A549 (cell line): ENCODE results near the gene TNC. TPM values are rescaled to one million over a fixed set of nuclear protein-coding genes. Genes with fewer than 3 reads are reported as not detected.

ENCODE experiments used
- ATAC-seq, 2 experiments: fragments of 200-7000 bp in 1 of 2; fragments of >200 bp in 1 of 2; cut with Nextera tagmentation in 1 of 2; cut with Tn5 transposase in 1 of 2; 3 replicates each; pipeline versions ENCODE4 v1.8.0 to v1.9.1; 2018 to 2020; ENCODE audit warnings: mild to moderate bottlenecking in 1 of 2, moderate library complexity in 1 of 2
- CTCF ChIA-PET: fragments of 300-600 bp; sonication (Branson Sonifier 250); formaldehyde crosslinking; extraction: SDS; loops from one replicate; lab custom pipeline; 2021; ENCODE audit warnings: antibody characterized with exemption, inconsistent platforms; lab: Yijun Ruan, JAX
- POLR2A ChIA-PET: fragments of 350-600 bp; formaldehyde crosslinking; extraction: SDS; loops from one replicate; lab custom pipeline; 2021; ENCODE audit warnings: antibody characterized with exemption, inconsistent platforms; lab: Yijun Ruan, JAX
- DNase-seq, 2 experiments: peaks; one replicate each; pipeline versions ENCODE4 v3.0.0 to v3.0.0-alpha.2; 2011 to 2016; ENCODE audit warnings: low read depth in 1 of 2, low spot score in 1 of 2
- FAIRE-seq: peaks from 2 replicates; lab custom pipeline; 2011; peaks lifted over from hg19 to GRCh38; lab: Jason Lieb, UNC
- H3K27ac ChIP-seq, 2 experiments: fragments of >200 bp; sonication (Bioruptor Twin); formaldehyde crosslinking; 3 replicates each; pipeline ENCODE4 v1.5.1; 2016 to 2017
- H3K4me1 ChIP-seq: fragments of >200 bp; sonication (Bioruptor Twin); formaldehyde crosslinking; 3 replicates; pipeline ENCODE4 v1.6.1; 2016
- H3K4me2 ChIP-seq: fragments of >200 bp; sonication (Bioruptor Twin); formaldehyde crosslinking; 3 replicates; pipeline ENCODE4 v1.6.1; 2016
- H3K4me3 ChIP-seq: fragments of >200 bp; sonication (Bioruptor Twin); formaldehyde crosslinking; 3 replicates; pipeline ENCODE4 v1.5.1; 2016
- H3K9me3 ChIP-seq: fragments of >200 bp; sonication (Bioruptor Twin); formaldehyde crosslinking; 3 replicates; pipeline ENCODE4 v1.6.1; 2016
- CBX2 ChIP-seq: fragments of 200-600 bp; sonication (generic); IDR thresholded peaks from 2 replicates; pipeline ENCODE4 v1.6.1; 2016; ENCODE audit warnings: low read depth, mild to moderate bottlenecking, borderline replicate concordance
- CEBPB ChIP-seq, 2 experiments: fragments of >200 bp in 1 of 2; sonication (Bioruptor Twin) in 1 of 2; formaldehyde crosslinking in 1 of 2; IDR thresholded peaks; 2 replicates each; pipeline ENCODE4 v1.6.1; 2012 to 2016
- CHD2 ChIP-seq: fragments of 150-350 bp; IDR thresholded peaks from 2 replicates; pipeline ENCODE4 v1.6.1; 2014; ENCODE audit warnings: low read length; ENCODE audit not compliant: partially characterized antibody
- CHD4 ChIP-seq: fragments of 200-600 bp; sonication (generic); IDR thresholded peaks from 2 replicates; pipeline ENCODE4 v1.6.1; 2016; ENCODE audit warnings: antibody characterized with exemption, mild to moderate bottlenecking, borderline replicate concordance
- CTCF ChIP-seq: fragments of >200 bp; sonication (Bioruptor Twin); formaldehyde crosslinking; IDR thresholded peaks from 3 replicates; pipeline ENCODE4 v1.5.1; 2016
- ELK1 ChIP-seq: fragments of 150-350 bp; IDR thresholded peaks from 2 replicates; pipeline ENCODE4 v1.6.1; 2014; ENCODE audit warnings: low read depth, mild to moderate bottlenecking, low read length
- ESRRA ChIP-seq: fragments of 150-350 bp; IDR thresholded peaks from 2 replicates; pipeline ENCODE4 v1.6.1; 2014; ENCODE audit warnings: mild to moderate bottlenecking, low read length, borderline replicate concordance
- FOSB ChIP-seq: fragments of 250-450 bp; sonication (Bioruptor Pico); IDR thresholded peaks from 2 replicates; pipeline ENCODE4 v1.5.0; 2020; ENCODE audit warnings: mild to moderate bottlenecking, moderate library complexity
- GATA3 ChIP-seq: IDR thresholded peaks from 2 replicates; pipeline ENCODE4 v1.6.1; 2012; ENCODE audit warnings: borderline replicate concordance
- HOXA7 ChIP-seq: fragments of 250-450 bp; sonication (Bioruptor Pico); IDR thresholded peaks from 2 replicates; pipeline ENCODE4 v1.5.0; 2020; ENCODE audit warnings: mild to moderate bottlenecking, moderate library complexity
- HOXB5 ChIP-seq: fragments of 250-450 bp; sonication (Bioruptor Pico); IDR thresholded peaks from 2 replicates; pipeline ENCODE4 v1.5.0; 2020; ENCODE audit warnings: mild to moderate bottlenecking, moderate library complexity
- JUNB ChIP-seq: fragments of >200 bp; sonication (Bioruptor Twin); formaldehyde crosslinking; IDR thresholded peaks from 2 replicates; pipeline ENCODE4 v1.6.1; 2016
- MYC ChIP-seq: IDR thresholded peaks from 2 replicates; pipeline ENCODE4 v1.6.1; 2012; ENCODE audit warnings: mild to moderate bottlenecking, inconsistent platforms, low read length, improper control_type of control experiment, borderline replicate concordance
- NPAS2 ChIP-seq: fragments of 250-450 bp; sonication (Bioruptor Pico); IDR thresholded peaks from 2 replicates; pipeline ENCODE4 v1.8.0; 2022; ENCODE audit warnings: mild to moderate bottlenecking, moderate library complexity, borderline replicate concordance
- POLR2AphosphoS2 ChIP-seq: conservative IDR thresholded peaks from 2 replicates; pipeline ENCODE4 v1.6.1; 2012; ENCODE audit warnings: low read length, improper control_type of control experiment, inconsistent platforms
- RAD21 ChIP-seq, 2 experiments: fragments of >200 bp in 1 of 2; sonication (Bioruptor Twin) in 1 of 2; formaldehyde crosslinking in 1 of 2; IDR thresholded peaks in 1 of 2; conservative IDR thresholded peaks in 1 of 2; 2 replicates in 1 of 2; 3 replicates in 1 of 2; pipeline ENCODE4 v1.6.1; 2012 to 2018; ENCODE audit warnings: inconsistent platforms in 1 of 2
- RNF2 ChIP-seq: fragments of 200-600 bp; sonication (generic); IDR thresholded peaks from 2 replicates; pipeline ENCODE4 v1.6.1; 2016; ENCODE audit warnings: low read depth, mild to moderate bottlenecking, antibody characterized with exemption, moderate library complexity, borderline replicate concordance
- SMC3 ChIP-seq: fragments of >200 bp; sonication (Bioruptor Twin); formaldehyde crosslinking; IDR thresholded peaks from 3 replicates; pipeline ENCODE4 v1.6.1; 2018; ENCODE audit warnings: inconsistent platforms
- TFCP2L1 ChIP-seq: fragments of 250-450 bp; sonication (Bioruptor Pico); IDR thresholded peaks from 2 replicates; pipeline ENCODE4 v1.5.0; 2021; ENCODE audit warnings: mild to moderate bottlenecking
- ZC3H11A ChIP-seq: fragments of 450-650 bp; IDR thresholded peaks from 2 replicates; pipeline ENCODE4 v1.6.1; 2014; ENCODE audit warnings: antibody characterized with exemption, mild to moderate bottlenecking
- ZNF302 ChIP-seq: fragments of 250-450 bp; sonication (Bioruptor Pico); IDR thresholded peaks from 2 replicates; pipeline ENCODE4 v1.9.0; 2021; ENCODE audit warnings: inconsistent platforms, mild to moderate bottlenecking, moderate library complexity
- WGBS: methylation state at CpG from one replicate; pipeline ENCODE4 v1.1.6; 2017; ENCODE audit errors: missing lambda C conversion rate; 5-methylcytosine and 5-hydroxymethylcytosine counted together
- polyA plus RNA-seq, 4 experiments: library from polyadenylated mRNA; depleted of rRNA in 3 of 4; stranded (reverse); fragments of >200 nt; fragmentation: RNase III in 1 of 4; extraction: RNeasy Plus Mini Kit Qiagen cat#74134 plus additional on column Dnase treatment in 1 of 4; gene quantifications; 2 replicates in 3 of 4; 3 replicates in 1 of 4; pipeline ENCODE4 v1.2.3, GENCODE V29; 2011 to 2017
- TF ChIP-seq, protein P1 (sequence below): fragments of 250-450 bp; sonication (Bioruptor Pico); IDR thresholded peaks from 2 replicates; pipeline ENCODE4 v1.5.0; 2020; ENCODE audit warnings: low read depth, mild to moderate bottlenecking, moderate library complexity
- TF ChIP-seq, protein P2 (sequence below): fragments of 200-600 bp; sonication (generic); IDR thresholded peaks from 2 replicates; pipeline ENCODE4 v1.6.1; 2016; ENCODE audit warnings: antibody characterized with exemption, mild to moderate bottlenecking, moderate library complexity
- TF ChIP-seq, protein P3 (sequence below): fragments of 250-450 bp; sonication (Bioruptor Pico); IDR thresholded peaks from 2 replicates; pipeline ENCODE4 v1.5.0; 2021; ENCODE audit warnings: mild to moderate bottlenecking, moderate library complexity, borderline replicate concordance
- TF ChIP-seq, protein P4 (sequence below): IDR thresholded peaks from 2 replicates; pipeline ENCODE4 v1.6.1; 2012

Gene TNC
- polyA plus RNA-seq, 2 of the 4 experiments (the other 2 are of a cell fraction) = 0.50 to 0.63 TPM

GRCh38 chr9:115155037-115155436 is 37.1 kb upstream of the TNC start:
- ChIA-PET CTCF (no interaction called here), POLR2A (no interaction called here)
- Histone ChIP-seq H3K4me1 (peaks cover 17% of the 10 kb centered on the region), H3K4me2 (no peak overlapping the region), H3K9me3 (no peaks in the 10 kb centered on the region), H3K4me3 (no peak overlapping the region), H3K27ac (no peak overlapping the region)
- ATAC-seq (no peak), FAIRE-seq (no peak), DNase-seq (no peak)
- 76% methylated on average over 4 of the region's 4 CpGs for WGBS
- TF ChIP-seq GATA3 = no peak
- TF ChIP-seq, protein P1, sequence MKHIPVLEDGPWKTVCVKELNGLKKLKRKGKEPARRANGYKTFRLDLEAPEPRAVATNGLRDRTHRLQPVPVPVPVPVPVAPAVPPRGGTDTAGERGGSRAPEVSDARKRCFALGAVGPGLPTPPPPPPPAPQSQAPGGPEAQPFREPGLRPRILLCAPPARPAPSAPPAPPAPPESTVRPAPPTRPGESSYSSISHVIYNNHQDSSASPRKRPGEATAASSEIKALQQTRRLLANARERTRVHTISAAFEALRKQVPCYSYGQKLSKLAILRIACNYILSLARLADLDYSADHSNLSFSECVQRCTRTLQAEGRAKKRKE = no peak
- TF ChIP-seq TFCP2L1 (CRISPR knock-in tag) = no peak
- TF ChIP-seq ZNF302 (CRISPR knock-in tag) = no peak
- TF ChIP-seq RAD21 (conservative IDR thresholded peaks at IDR 0.05 in 1 of 2, IDR thresholded peaks at IDR 0.05 in 1 of 2) = no peak
- no peak for TF ChIP-seq CBX2
- TF ChIP-seq SMC3 = no peak
- TF ChIP-seq CTCF = no peak
- TF ChIP-seq CEBPB (IDR thresholded peaks at IDR 0.05) = no peak
- TF ChIP-seq RNF2 = no peak
- TF ChIP-seq ZC3H11A = no peak
- TF ChIP-seq CHD4 = no peak
- TF ChIP-seq FOSB = no peak
- no peak for TF ChIP-seq ELK1
- TF ChIP-seq NPAS2 = no peak
- TF ChIP-seq MYC = no peak

GRCh38 chr9:115154617-115155016 is 36.7 kb upstream of the TNC start:
- CTCF ChIA-PET = no interaction called here

More at GRCh38 chr9:115154617-115155016, 36.7 kb upstream of the TNC start:
- H3K4me1 ChIP-seq = peaks cover 17% of the 10 kb centered on the region
- no peak for ATAC-seq
- H3K4me3 ChIP-seq = no peak overlapping the region
- DNase-seq = no peak
- TF ChIP-seq ESRRA (no peak), CHD2 (no peak), POLR2AphosphoS2 (no peak), HOXA7 (CRISPR knock-in tag) (no peak), TFCP2L1 (CRISPR knock-in tag) (no peak), JUNB (no peak), CEBPB (IDR thresholded peaks at IDR 0.05) (no peak), HOXB5 (CRISPR knock-in tag) (no peak)
- TF ChIP-seq, protein P1 = no peak
- TF ChIP-seq, protein P2, sequence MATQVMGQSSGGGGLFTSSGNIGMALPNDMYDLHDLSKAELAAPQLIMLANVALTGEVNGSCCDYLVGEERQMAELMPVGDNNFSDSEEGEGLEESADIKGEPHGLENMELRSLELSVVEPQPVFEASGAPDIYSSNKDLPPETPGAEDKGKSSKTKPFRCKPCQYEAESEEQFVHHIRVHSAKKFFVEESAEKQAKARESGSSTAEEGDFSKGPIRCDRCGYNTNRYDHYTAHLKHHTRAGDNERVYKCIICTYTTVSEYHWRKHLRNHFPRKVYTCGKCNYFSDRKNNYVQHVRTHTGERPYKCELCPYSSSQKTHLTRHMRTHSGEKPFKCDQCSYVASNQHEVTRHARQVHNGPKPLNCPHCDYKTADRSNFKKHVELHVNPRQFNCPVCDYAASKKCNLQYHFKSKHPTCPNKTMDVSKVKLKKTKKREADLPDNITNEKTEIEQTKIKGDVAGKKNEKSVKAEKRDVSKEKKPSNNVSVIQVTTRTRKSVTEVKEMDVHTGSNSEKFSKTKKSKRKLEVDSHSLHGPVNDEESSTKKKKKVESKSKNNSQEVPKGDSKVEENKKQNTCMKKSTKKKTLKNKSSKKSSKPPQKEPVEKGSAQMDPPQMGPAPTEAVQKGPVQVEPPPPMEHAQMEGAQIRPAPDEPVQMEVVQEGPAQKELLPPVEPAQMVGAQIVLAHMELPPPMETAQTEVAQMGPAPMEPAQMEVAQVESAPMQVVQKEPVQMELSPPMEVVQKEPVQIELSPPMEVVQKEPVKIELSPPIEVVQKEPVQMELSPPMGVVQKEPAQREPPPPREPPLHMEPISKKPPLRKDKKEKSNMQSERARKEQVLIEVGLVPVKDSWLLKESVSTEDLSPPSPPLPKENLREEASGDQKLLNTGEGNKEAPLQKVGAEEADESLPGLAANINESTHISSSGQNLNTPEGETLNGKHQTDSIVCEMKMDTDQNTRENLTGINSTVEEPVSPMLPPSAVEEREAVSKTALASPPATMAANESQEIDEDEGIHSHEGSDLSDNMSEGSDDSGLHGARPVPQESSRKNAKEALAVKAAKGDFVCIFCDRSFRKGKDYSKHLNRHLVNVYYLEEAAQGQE = no peak
- TF ChIP-seq, protein P3, sequence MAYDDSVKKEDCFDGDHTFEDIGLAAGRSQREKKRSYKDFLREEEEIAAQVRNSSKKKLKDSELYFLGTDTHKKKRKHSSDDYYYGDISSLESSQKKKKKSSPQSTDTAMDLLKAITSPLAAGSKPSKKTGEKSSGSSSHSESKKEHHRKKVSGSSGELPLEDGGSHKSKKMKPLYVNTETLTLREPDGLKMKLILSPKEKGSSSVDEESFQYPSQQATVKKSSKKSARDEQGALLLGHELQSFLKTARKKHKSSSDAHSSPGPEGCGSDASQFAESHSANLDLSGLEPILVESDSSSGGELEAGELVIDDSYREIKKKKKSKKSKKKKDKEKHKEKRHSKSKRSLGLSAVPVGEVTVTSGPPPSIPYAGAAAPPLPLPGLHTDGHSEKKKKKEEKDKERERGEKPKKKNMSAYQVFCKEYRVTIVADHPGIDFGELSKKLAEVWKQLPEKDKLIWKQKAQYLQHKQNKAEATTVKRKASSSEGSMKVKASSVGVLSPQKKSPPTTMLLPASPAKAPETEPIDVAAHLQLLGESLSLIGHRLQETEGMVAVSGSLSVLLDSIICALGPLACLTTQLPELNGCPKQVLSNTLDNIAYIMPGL (CRISPR knock-in tag) = no peak
- TF ChIP-seq, protein P4, sequence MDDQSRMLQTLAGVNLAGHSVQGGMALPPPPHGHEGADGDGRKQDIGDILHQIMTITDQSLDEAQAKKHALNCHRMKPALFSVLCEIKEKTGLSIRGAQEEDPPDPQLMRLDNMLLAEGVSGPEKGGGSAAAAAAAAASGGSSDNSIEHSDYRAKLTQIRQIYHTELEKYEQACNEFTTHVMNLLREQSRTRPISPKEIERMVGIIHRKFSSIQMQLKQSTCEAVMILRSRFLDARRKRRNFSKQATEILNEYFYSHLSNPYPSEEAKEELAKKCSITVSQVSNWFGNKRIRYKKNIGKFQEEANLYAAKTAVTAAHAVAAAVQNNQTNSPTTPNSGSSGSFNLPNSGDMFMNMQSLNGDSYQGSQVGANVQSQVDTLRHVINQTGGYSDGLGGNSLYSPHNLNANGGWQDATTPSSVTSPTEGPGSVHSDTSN = no peak
- no peak overlapping the region for H3K4me2 ChIP-seq
- no peak for FAIRE-seq
- no peak overlapping the region for H3K27ac ChIP-seq
- H3K9me3 ChIP-seq = no peaks in the 10 kb centered on the region
- POLR2A ChIA-PET = no interaction called here
